Stomach smooth muscle (tissue), 2 donors: ENCODE data around the gene PRKRIP1.

Experiments used
- H3K27ac ChIP-seq: one replicate; pipeline ENCODE4 v1.7.0; 2013; ENCODE audit warnings: mild to moderate bottlenecking, low read length, inconsistent platforms
- H3K27me3 ChIP-seq, 2 donors: one replicate each; pipeline ENCODE4 v1.7.0; 2013; ENCODE audit warnings: low read length in 2 of 2; ENCODE audit not compliant: insufficient read depth in 2 of 2, control insufficient read depth in 1 of 2
- H3K36me3 ChIP-seq, 2 donors: one replicate each; pipeline ENCODE4 v1.7.0; 2013; ENCODE audit warnings: low read length in 2 of 2; ENCODE audit not compliant: control insufficient read depth in 2 of 2, insufficient read depth in 2 of 2
- H3K4me1 ChIP-seq: one replicate; pipeline ENCODE4 v1.7.0; 2013; ENCODE audit warnings: low read length; ENCODE audit not compliant: control insufficient read depth, insufficient read depth
- H3K4me3 ChIP-seq, 2 donors: one replicate each; pipeline ENCODE4 v1.7.0; 2013; ENCODE audit warnings: low read length in 2 of 2
- H3K9ac ChIP-seq, 2 donors: one replicate each; pipeline ENCODE4 v1.7.0; 2013; ENCODE audit warnings: low read length in 2 of 2, mild to moderate bottlenecking in 1 of 2
- H3K9me3 ChIP-seq, 2 donors: one replicate each; pipeline ENCODE4 v1.7.0; 2013; ENCODE audit warnings: low read length in 2 of 2; ENCODE audit not compliant: control insufficient read depth in 2 of 2
- donor health status: healthy.
- donor health status: Pancreatic carcinoma.

Gene PRKRIP1

GRCh38 chr7:102459221-102459844 lies 63.2 kb downstream of the PRKRIP1 start:
- Histone ChIP-seq H3K27me3 (no peaks in the 10 kb centered on the region), H3K4me1 (peaks cover 10% of the 10 kb centered on the region), H3K4me3 (no peak overlapping the region), H3K36me3 (peaks cover 11 to 19% of the 10 kb centered on the region in 2 donors), H3K9me3 (no peaks in the 10 kb centered on the region), H3K9ac (no peak overlapping the region), H3K27ac (no peak overlapping the region)

- no peaks in the 10 kb centered on the region for H3K9me3 ChIP-seq
- peaks cover 11 to 19% of the 10 kb centered on the region in 2 donors for H3K36me3 ChIP-seq
- H3K27ac ChIP-seq, result no peak overlapping the region
- H3K27me3 ChIP-seq, result no peaks in the 10 kb centered on the region
- H3K4me1 ChIP-seq, result peaks cover 16% of the 10 kb centered on the region
- no peak overlapping the region for H3K9ac ChIP-seq
- no peak overlapping the region for H3K4me3 ChIP-seq
These were observed 64.3 kb downstream of the PRKRIP1 start for GRCh38 chr7:102460467-102460866.

GRCh38 chr7:102463841-102464576 lies 67.8 kb downstream of the PRKRIP1 start:
- Histone ChIP-seq H3K4me3 (peak overlapping the region; percentile 86 to 99), H3K9me3 (no peaks in the 10 kb centered on the region), H3K9ac (peak overlapping the region; percentile 96), H3K27me3 (no peaks in the 10 kb centered on the region), H3K27ac (peak overlapping the region; percentile 55), H3K4me1 (peaks cover 23% of the 10 kb centered on the region), H3K36me3 (peaks cover 0 to 4% of the 10 kb centered on the region in 2 donors)

GRCh38 chr7:102464577-102465280 lies 68.6 kb downstream of the PRKRIP1 start, which contains the start of the genes ALKBH4 and LRWD1:
Gene ALKBH4 (minus strand): TSS chr7:102464863. CDS start chr7:102464836, 27 bp downstream.
Gene LRWD1 (plus strand): TSS chr7:102464984. CDS start chr7:102465081, 97 bp downstream.
- Histone ChIP-seq H3K27me3 (no peaks in the 10 kb centered on the region), H3K4me1 (peaks cover 23% of the 10 kb centered on the region), H3K9me3 (no peaks in the 10 kb centered on the region), H3K27ac (peak within 1 kb of the TSS; percentile 55), H3K4me3 (peak within 1 kb of the TSS; percentile 86 to 99), H3K9ac (peak within 1 kb of the TSS; percentile 96), H3K36me3 (no peaks in the 10 kb centered on the region)

- peaks cover 23% of the 10 kb centered on the region for H3K4me1 ChIP-seq
These were observed 69.9 kb downstream of the PRKRIP1 start for GRCh38 chr7:102466097-102466496.

GRCh38 chr7:102467581-102468477 lies 71.7 kb downstream of the PRKRIP1 start:
- no peak overlapping the region for H3K27ac ChIP-seq
- H3K9me3 ChIP-seq, result no peaks in the 10 kb centered on the region
- H3K36me3 ChIP-seq, result peaks cover 0 to 8% of the 10 kb centered on the region in 2 donors
- no peak overlapping the region for H3K9ac ChIP-seq
- H3K4me1 ChIP-seq, result peaks cover 23% of the 10 kb centered on the region
- no peaks in the 10 kb centered on the region for H3K27me3 ChIP-seq
- H3K4me3 ChIP-seq, result no peak overlapping the region

More at GRCh38 chr7:102466097-102466496, 69.9 kb downstream of the PRKRIP1 start:
- Histone ChIP-seq H3K9ac (peak overlapping the region in 1 of 2 donors; percentile 58), H3K9me3 (no peaks in the 10 kb centered on the region), H3K27ac (no peak overlapping the region), H3K36me3 (peaks cover 0 to 3% of the 10 kb centered on the region in 2 donors), H3K27me3 (no peaks in the 10 kb centered on the region), H3K4me3 (peak overlapping the region in 1 of 2 donors; percentile 99)

GRCh38 chr7:102468478-102469350 lies 72.6 kb downstream of the PRKRIP1 start:
- Histone ChIP-seq H3K27me3 (no peaks in the 10 kb centered on the region), H3K9ac (no peak overlapping the region), H3K36me3 (peaks cover 4 to 15% of the 10 kb centered on the region in 2 donors), H3K4me1 (peaks cover 21% of the 10 kb centered on the region), H3K27ac (no peak overlapping the region), H3K9me3 (no peaks in the 10 kb centered on the region), H3K4me3 (no peak overlapping the region)

GRCh38 chr7:102469351-102469971 lies 73.3 kb downstream of the PRKRIP1 start:
- Histone ChIP-seq H3K27ac (no peak overlapping the region), H3K9me3 (no peaks in the 10 kb centered on the region), H3K4me3 (no peak overlapping the region), H3K9ac (no peak overlapping the region), H3K27me3 (no peaks in the 10 kb centered on the region), H3K4me1 (peaks cover 16% of the 10 kb centered on the region), H3K36me3 (peaks cover 4 to 15% of the 10 kb centered on the region in 2 donors)
